ENCODE data around the gene FLT3LG.

FLT3LG gene

DNA sequence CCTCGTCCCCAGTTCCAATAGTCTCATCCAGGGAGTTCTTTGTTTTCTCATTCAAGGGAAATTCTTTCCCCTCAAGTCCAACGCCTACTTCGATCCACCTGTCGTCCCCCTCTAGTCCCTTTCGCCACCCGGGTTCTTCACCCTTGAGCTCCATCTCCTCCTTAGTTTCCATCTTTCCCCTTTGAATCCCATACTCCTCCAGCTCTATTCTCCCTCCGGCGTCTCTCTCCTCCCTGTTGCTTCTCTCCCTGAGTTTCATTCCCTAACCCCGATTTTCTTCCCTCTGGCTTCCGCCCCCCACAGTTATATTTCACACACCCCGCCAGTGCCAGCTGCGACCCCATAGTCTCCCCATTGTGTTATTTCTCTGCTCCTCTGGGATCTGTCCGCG is 32.1 kb upstream of the FLT3LG start:
- TF ChIP-seq FOXP2 (optimal IDR thresholded peaks at IDR 0.05; ENCODE audit: borderline replicate concordance, extremely low read depth, extremely low read length, insufficient read depth) (no peak), TAF1 (IDR thresholded peaks at IDR 0.05; ENCODE audit: borderline replicate concordance, insufficient read depth, low read length) (no peak), SIN3A (IDR thresholded peaks at IDR 0.05; ENCODE audit: borderline replicate concordance, insufficient read depth, low read length) (no peak), POLR2AphosphoS5 (IDR thresholded peaks at IDR 0.05; ENCODE audit: low read depth, low read length) (no peak), REST (IDR thresholded peaks at IDR 0.05; ENCODE audit: insufficient read depth in 1 of 2, low read depth in 2 of 2, low read length in 2 of 2) (no peak)

- TF ChIP-seq POLR2AphosphoS5 (IDR thresholded peaks at IDR 0.05; ENCODE audit: low read depth, low read length) (no peak), FOXP2 (optimal IDR thresholded peaks at IDR 0.05; ENCODE audit: borderline replicate concordance, extremely low read depth, extremely low read length, insufficient read depth) (no peak)
Observed at GRCh38 chr19:49442354-49442753, 31.7 kb upstream of the FLT3LG start.

DNA sequence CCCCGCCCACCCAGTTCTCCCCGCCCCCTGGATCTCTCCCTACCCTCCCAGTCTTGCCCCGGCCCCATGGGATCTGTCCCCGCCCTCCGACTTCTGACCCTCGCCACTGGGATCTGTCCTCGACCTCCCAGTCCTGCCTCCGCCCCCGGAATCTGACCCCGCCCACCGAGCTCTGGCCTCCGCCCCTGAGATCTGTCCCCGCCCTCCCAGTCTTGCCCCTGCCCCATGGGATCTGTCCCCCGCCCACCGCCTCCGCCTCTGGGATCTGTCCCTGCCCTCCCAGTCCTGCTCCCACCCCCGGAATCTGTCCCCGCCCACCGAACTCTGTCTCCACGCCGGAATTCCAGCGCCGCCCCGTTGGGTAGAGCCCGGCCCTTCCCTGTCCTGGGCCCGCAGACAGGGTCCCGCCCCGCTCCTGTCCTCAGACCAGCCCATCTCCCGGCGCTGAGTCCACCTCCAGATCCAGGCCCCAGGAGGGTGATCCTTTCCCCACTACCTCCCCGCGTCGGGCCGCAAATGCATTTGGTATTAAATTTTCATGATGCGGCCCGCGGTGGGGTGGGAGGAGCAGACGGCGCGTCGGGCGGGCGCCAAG is 31.1 kb upstream of the FLT3LG start:
- TF ChIP-seq TAF1 (IDR thresholded peaks at IDR 0.05; ENCODE audit: borderline replicate concordance, insufficient read depth, low read length) (no peak), REST (IDR thresholded peaks at IDR 0.05; ENCODE audit: insufficient read depth in 1 of 2, low read depth in 2 of 2, low read length in 2 of 2) (no peak), POLR2AphosphoS5 (IDR thresholded peaks at IDR 0.05; ENCODE audit: low read depth, low read length) (no peak), FOXP2 (optimal IDR thresholded peaks at IDR 0.05; ENCODE audit: borderline replicate concordance, extremely low read depth, extremely low read length, insufficient read depth) (no peak), SIN3A (IDR thresholded peaks at IDR 0.05; ENCODE audit: borderline replicate concordance, insufficient read depth, low read length) (no peak)

GRCh38 chr19:49443366-49444099 is 30.5 kb upstream of the FLT3LG start:
- TF ChIP-seq FOXP2 (optimal IDR thresholded peaks at IDR 0.05; ENCODE audit: borderline replicate concordance, extremely low read depth, extremely low read length, insufficient read depth) (no peak), TAF1 (IDR thresholded peaks at IDR 0.05; ENCODE audit: borderline replicate concordance, insufficient read depth, low read length) (no peak), REST (IDR thresholded peaks at IDR 0.05; ENCODE audit: insufficient read depth in 1 of 2, low read depth in 2 of 2, low read length in 2 of 2) (0 out of 4 replicates have a peak, but pooled peaks of 1 of the 2 experiments have one; percentile 39), SIN3A (IDR thresholded peaks at IDR 0.05; ENCODE audit: borderline replicate concordance, insufficient read depth, low read length) (no peak), POLR2AphosphoS5 (IDR thresholded peaks at IDR 0.05; ENCODE audit: low read depth, low read length) (no peak)

- TF ChIP-seq FOXP2 (optimal IDR thresholded peaks at IDR 0.05; ENCODE audit: borderline replicate concordance, extremely low read depth, extremely low read length, insufficient read depth) (no peak), POLR2AphosphoS5 (IDR thresholded peaks at IDR 0.05; ENCODE audit: low read depth, low read length) (no peak), SIN3A (IDR thresholded peaks at IDR 0.05; ENCODE audit: borderline replicate concordance, insufficient read depth, low read length) (no peak), TAF1 (IDR thresholded peaks at IDR 0.05; ENCODE audit: borderline replicate concordance, insufficient read depth, low read length) (no peak), REST (IDR thresholded peaks at IDR 0.05; ENCODE audit: insufficient read depth in 1 of 2, low read depth in 2 of 2, low read length in 2 of 2) (no peak)
Observed at GRCh38 chr19:49445997-49446396, 28.0 kb upstream of the FLT3LG start.
